Stimulated activated CD4-positive, alpha-beta T cell treated with anti-CD3 and anti-CD28 coated beads, Interleukin-1b, Interleukin-23, amount 100 ng/mL, for 4 hours (primary cell): Measurements from ENCODE around the gene NR3C1.

Experiments
- DNase-seq, 2 donors: peaks; one replicate each; pipeline ENCODE4 v3.0.0-alpha.2; 2020; ENCODE audit warnings: low read depth in 2 of 2

Gene NR3C1

GRCh38 chr5:143261748-143262392 lies 141.6 kb downstream of the NR3C1 start:
- no peak for DNase-seq

GRCh38 chr5:143259254-143259605 lies 144.3 kb downstream of the NR3C1 start:
- no peak for DNase-seq

GRCh38 chr5:143258559-143259253 lies 144.8 kb downstream of the NR3C1 start:
- no peak for DNase-seq

- DNase-seq, result no peak
Measured at GRCh38 chr5:143254819-143255218, 148.7 kb downstream of the NR3C1 start.

- no peak for DNase-seq
Measured at GRCh38 chr5:143251946-143252345, 151.5 kb downstream of the NR3C1 start.

- no peak for DNase-seq
Measured at GRCh38 chr5:143251190-143251589, 152.3 kb downstream of the NR3C1 start.

- DNase-seq, result no peak
Measured at GRCh38 chr5:143249851-143250250, 153.6 kb downstream of the NR3C1 start.

GRCh38 chr5:143248822-143249579 lies 154.5 kb downstream of the NR3C1 start:
- DNase-seq, result no peak

- no peak for DNase-seq
Measured at GRCh38 chr5:143248391-143248790, 155.1 kb downstream of the NR3C1 start.

- no peak for DNase-seq
Measured at GRCh38 chr5:143247134-143247815, 156.2 kb downstream of the NR3C1 start.

GRCh38 chr5:143245929-143246561 lies 157.4 kb downstream of the NR3C1 start:
- DNase-seq, result no peak

- DNase-seq, result no peak
Measured at GRCh38 chr5:143244990-143245389, 158.5 kb downstream of the NR3C1 start.

- no peak for DNase-seq
Measured at GRCh38 chr5:143244000-143244736, 159.3 kb downstream of the NR3C1 start.

- DNase-seq, result no peak
Measured at GRCh38 chr5:143243103-143243502, 160.4 kb downstream of the NR3C1 start.

- no peak for DNase-seq
Measured at GRCh38 chr5:143241892-143242291, 161.6 kb downstream of the NR3C1 start.

GRCh38 chr5:143239882-143240518 lies 163.5 kb downstream of the NR3C1 start:
- DNase-seq, result no peak

- DNase-seq, result no peak
Measured at GRCh38 chr5:143238620-143239019, 164.9 kb downstream of the NR3C1 start.

- no peak for DNase-seq
Measured at GRCh38 chr5:143237664-143238063, 165.8 kb downstream of the NR3C1 start.

GRCh38 chr5:143236682-143237081 lies 166.8 kb downstream of the NR3C1 start:
- no peak for DNase-seq

- DNase-seq, result no peak
Measured at GRCh38 chr5:143235423-143235822, 168.1 kb downstream of the NR3C1 start.
